Articular chondrocyte of knee joint (primary cell): ENCODE measurements around the gene CTSF. TPM values are rescaled to one million over a fixed set of nuclear protein-coding genes. Genes with fewer than 3 reads are reported as not detected.

ENCODE experiments used
- small RNA-seq: library from RNA; depleted of rRNA; stranded (forward); fragments of <200 nt; gene quantifications from one replicate; pipeline ENCODE3, GENCODE V24; 2012
- total RNA-seq: library from RNA; depleted of rRNA; stranded (reverse); fragments of >200 nt; gene quantifications from 2 replicates; pipeline ENCODE4 v1.2.3, GENCODE V29; 2012

The CTSF gene
- 26.3 and 26.8 TPM in 2 replicates for total RNA-seq

DNA sequence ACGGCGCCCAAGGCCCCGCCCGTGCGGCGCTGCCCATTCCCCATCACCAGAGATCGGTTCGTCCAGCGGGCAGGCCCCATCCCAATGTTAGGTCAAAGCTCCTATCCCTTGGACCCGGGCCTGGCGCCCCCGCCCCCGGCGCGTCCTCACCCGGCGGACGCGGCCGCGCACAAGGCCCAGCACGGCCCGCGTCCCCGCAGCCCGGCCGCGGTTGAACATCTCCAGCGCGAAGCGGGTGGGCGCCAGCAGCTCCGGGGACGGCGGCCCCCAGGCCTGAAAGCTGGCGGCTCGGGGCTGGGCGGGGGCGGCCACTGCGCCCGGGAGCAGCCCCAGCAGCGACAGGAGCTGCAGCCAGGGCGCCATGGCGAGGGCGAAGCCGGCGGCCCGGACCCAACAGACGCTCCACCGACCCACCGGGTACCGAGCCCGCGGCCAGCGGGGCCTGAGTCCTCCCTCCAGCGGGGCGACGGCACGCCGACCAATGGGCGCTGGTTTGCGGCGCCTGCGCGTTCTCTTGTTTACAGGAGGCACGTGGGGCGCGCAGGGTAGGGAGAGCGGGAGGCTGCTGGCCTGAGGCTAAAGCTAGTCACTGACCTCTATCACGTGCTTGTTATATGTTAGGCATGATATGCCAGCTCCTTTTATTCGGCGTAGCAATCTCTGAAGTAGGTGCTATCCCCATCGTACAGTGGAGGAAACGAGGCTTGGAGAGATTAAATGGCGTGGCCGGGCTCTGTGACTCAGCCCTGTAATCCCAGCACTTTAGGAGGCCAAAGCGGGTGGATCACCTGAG, at the start of gene CTSF:
Gene CTSF (minus strand): TSS at position 483 of the 793 bp plus-strand sequence. CDS start 120 bp downstream, at position 363.

GRCh38 chr11:66616379-66617154, 48.2 kb upstream of the CTSF start, which contains the start of gene RBM14:
Gene RBM14 (plus strand): TSS chr11:66616630. CDS start chr11:66616721, 91 bp downstream.

GRCh38 chr11:66592457-66593302, 24.3 kb upstream of the CTSF start, which contains the start of the genes CCDC87 and CCS:
Gene CCDC87 (minus strand): TSS chr11:66593063. CDS start chr11:66593015, 48 bp downstream.
Gene CCS (plus strand): TSS chr11:66593185. CDS start chr11:66593262, 77 bp downstream.

GRCh38 chr11:66546368-66546965, 21.9 kb downstream of the CTSF start, which contains the start of gene ACTN3:
Gene ACTN3 (plus strand): TSS chr11:66546903. CDS start chr11:66546938, 35 bp downstream.

DNA sequence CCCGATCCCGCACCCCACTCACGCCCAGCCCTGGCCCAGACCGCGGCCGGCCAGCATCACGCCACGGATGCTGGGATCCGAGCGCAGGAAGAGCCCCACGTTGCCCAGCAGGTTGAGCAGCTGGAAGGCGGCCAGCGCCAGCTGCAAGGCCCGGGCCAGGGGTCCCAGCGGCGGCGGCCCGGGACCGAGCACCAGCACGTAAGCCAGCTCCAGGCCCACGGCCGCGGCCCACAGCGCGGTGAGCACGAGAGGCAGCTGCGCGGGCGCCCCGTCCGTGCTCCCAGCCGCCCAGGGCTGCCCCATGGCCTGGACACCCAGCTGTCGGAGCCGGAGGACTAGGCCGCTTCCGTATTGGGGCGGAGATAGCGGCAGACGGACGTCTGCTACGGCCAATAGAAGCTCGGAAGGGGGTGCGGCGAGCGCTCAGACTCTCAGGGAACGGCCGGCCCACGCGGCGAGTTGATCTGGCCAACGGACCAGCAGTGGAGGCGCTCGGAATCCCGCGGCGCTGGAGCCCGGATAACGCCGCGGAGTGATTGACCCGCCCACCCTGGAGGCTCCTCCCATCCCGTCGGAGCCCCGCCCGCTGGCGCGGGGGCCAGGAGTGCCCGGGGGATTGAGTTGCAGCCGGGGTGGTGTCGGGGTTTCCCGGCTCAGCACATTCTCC, 22.6 kb downstream of the CTSF start, which contains the start of gene ZDHHC24:
Gene ZDHHC24 (minus strand): TSS at position 348 of the 667 bp plus-strand sequence. CDS start 45 bp downstream, at position 303.

Small RNAs within 50 kb of the gene (small RNA-seq; reads per million reads assigned to genes)
- not detected for gene RNU4-39P

Other genes starting within 250 kb of the CTSF start
- 22.7 and 23.1 TPM in 2 replicates for gene RIN1, start 232.2 kb downstream of the CTSF start, total RNA-seq
- 36.4 and 38.0 TPM in 2 replicates for gene BRMS1, start 223.5 kb downstream of the CTSF start, total RNA-seq
- 14.5 and 18.1 TPM in 2 replicates for gene B4GAT1, start 221.0 kb downstream of the CTSF start, total RNA-seq
- 0.11 and 0.13 TPM in 2 replicates for gene SLC29A2, start 196.8 kb downstream of the CTSF start, total RNA-seq
- under 0.01 TPM in 1 of 2 replicates, not detected in the other for gene NPAS4, start 147.6 kb downstream of the CTSF start, total RNA-seq
- 36.5 and 45.6 TPM in 2 replicates for gene MRPL11, start 129.8 kb downstream of the CTSF start, total RNA-seq
- 8.8 and 10.1 TPM in 2 replicates for gene PELI3, start 101.7 kb downstream of the CTSF start, total RNA-seq
- gene DPP3, start 88.2 kb downstream of the CTSF start, total RNA-seq, result 27.1 and 33.2 TPM in 2 replicates
- 37.8 and 52.4 TPM in 2 replicates for gene BBS1, start 58.0 kb downstream of the CTSF start, total RNA-seq
- 7.7 and 9.5 TPM in 2 replicates for gene ZDHHC24, start 22.6 kb downstream of the CTSF start, total RNA-seq
- under 0.01 and 0.11 TPM in 2 replicates for gene ACTN3, start 21.7 kb downstream of the CTSF start, total RNA-seq
- gene CCDC87, start 24.5 kb upstream of the CTSF start, total RNA-seq, result 0.76 and 0.78 TPM in 2 replicates
- 27.7 and 39.3 TPM in 2 replicates for gene CCS, start 24.6 kb upstream of the CTSF start, total RNA-seq
- gene RBM14, start 48.0 kb upstream of the CTSF start, total RNA-seq, result 26.5 and 30.6 TPM in 2 replicates
- gene RBM4, start 70.1 kb upstream of the CTSF start, total RNA-seq, result 84.2 and 86.1 TPM in 2 replicates
- 16.9 and 22.2 TPM in 2 replicates for gene RBM4B, start 109.3 kb upstream of the CTSF start, total RNA-seq
- 0.43 and 0.91 TPM in 2 replicates for gene SPTBN2, start 160.6 kb upstream of the CTSF start, total RNA-seq